Adrenal gland (tissue), 12 donors: Measurements from ENCODE around the gene TEKTIP1. TPM values are rescaled to one million over a fixed set of nuclear protein-coding genes. Genes with fewer than 3 reads are reported as not detected.
A peak's percentile ranks its signal among the peaks of the same experiment; 100 is the strongest.

Source experiments
- DNase-seq, 7 donors: peaks; one replicate each; pipeline ENCODE4 v3.0.0-alpha.2; 2019 to 2020
- H3K27ac ChIP-seq, 5 donors: fragments of 200-600 bp; sonication (generic) in 4 of 5; 1 replicate in 3 of 5; 2 replicates in 2 of 5; pipeline versions ENCODE4 v1.5.1 to v1.8.0; 2016 to 2020; ENCODE audit warnings: mild to moderate bottlenecking in 1 of 5
- H3K27me3 ChIP-seq: fragments of 200-600 bp; 2 replicates; pipeline ENCODE4 v1.8.0; 2021
- H3K36me3 ChIP-seq, 2 donors: fragments of 200-600 bp; replicated peaks in 1 of 2; 1 replicate in 1 of 2; 2 replicates in 1 of 2; pipeline versions ENCODE4 v1.5.1 to v1.8.0; 2018 to 2022
- H3K4me1 ChIP-seq, 2 donors: fragments of 200-600 bp; replicated peaks in 1 of 2; 1 replicate in 1 of 2; 2 replicates in 1 of 2; pipeline versions ENCODE4 v1.5.1 to v1.8.0; 2018 to 2021
- H3K4me3 ChIP-seq, 4 donors: fragments of 200-600 bp; sonication (generic) in 3 of 4; one replicate each; pipeline ENCODE4 v1.5.1; 2016 to 2018
- H3K9me3 ChIP-seq, 3 donors: fragments of 200-600 bp; sonication (generic) in 1 of 3; replicated peaks in 1 of 3; 1 replicate in 2 of 3; 2 replicates in 1 of 3; pipeline versions ENCODE4 v1.5.1 to v1.8.0; 2016 to 2021
- CTCF ChIP-seq, 6 experiments: fragments of 450-650 bp in 4 of 6; fragments of 200-600 bp in 2 of 6; sonication (generic) in 1 of 6; IDR thresholded peaks; 1 replicate in 5 of 6; 2 replicates in 1 of 6; pipeline versions ENCODE4 v1.5.1 to v1.8.0; 2016 to 2021; ENCODE audit warnings: antibody characterized with exemption in 6 of 6, mild to moderate bottlenecking in 2 of 6, moderate library complexity in 1 of 6
- POLR2A ChIP-seq, 2 donors: fragments of 450-650 bp; IDR thresholded peaks; one replicate each; pipeline ENCODE4 v1.6.1; 2017; ENCODE audit warnings: antibody characterized with exemption in 2 of 2, mild to moderate bottlenecking in 2 of 2, moderate library complexity in 1 of 2
- WGBS, 4 donors: extraction: QIAGEN DNeasy Blood & Tissue Kit in 2 of 4; methylation state at CpG; one replicate each; pipeline versions ENCODE4 v1.1.5 to v1.1.7; 2013 to 2017; 5-methylcytosine and 5-hydroxymethylcytosine counted together
- intact Hi-C, 2 donors: fragments of 100-400 bp; cut with DNase I; formaldehyde crosslinking; loops; one replicate each; pipeline versions ENCODE4 v1.14.1 to v1.15.0; 2022 to 2023
- polyA plus RNA-seq, 3 donors: library from polyadenylated mRNA; stranded (reverse); fragments of 200-250 nt in 2 of 3; fragments of 350-450 nt in 1 of 3; fragmentation: Illumina TruSeq in 1 of 3; extraction: RNeasy Lipid Tissue Mini Kit (QIAGEN cat#74804) in 1 of 3; gene quantifications; one replicate each; pipeline ENCODE4 v1.2.3, GENCODE V29; 2013 to 2014
- total RNA-seq, 9 donors: library from RNA; depleted of rRNA in 4 of 9; stranded (reverse); fragments of >200 nt in 4 of 9; fragments of 120-200 nt in 1 of 9; fragmentation: NEBNext Ultra II Directional in 1 of 9; extraction: Animal tissue kit (Norgen Biotek cat#: 25700) in 1 of 9; gene quantifications; one replicate each; pipeline versions ENCODE4 v1.1.0 to v1.2.4, GENCODE V29; 2013 to 2023
- donor health status: healthy with polysubstance abuse.
- donor health status: Bipolar disorder and iron deficiency.
- donor health status: DM: yes; HTN: yes; CAD: no.
- donor health status: DM: no; HTN: no; CAD: no.
- donor health status: DM: no; HTN: no; CAD: no.
- donor health status: DM: yes; HTN: yes; CAD: no.

The TEKTIP1 gene
- total and polyA plus RNA-seq, 12 donors, result 0.68 to 3.6 (median 1.4) TPM; not detected in 5

DNA sequence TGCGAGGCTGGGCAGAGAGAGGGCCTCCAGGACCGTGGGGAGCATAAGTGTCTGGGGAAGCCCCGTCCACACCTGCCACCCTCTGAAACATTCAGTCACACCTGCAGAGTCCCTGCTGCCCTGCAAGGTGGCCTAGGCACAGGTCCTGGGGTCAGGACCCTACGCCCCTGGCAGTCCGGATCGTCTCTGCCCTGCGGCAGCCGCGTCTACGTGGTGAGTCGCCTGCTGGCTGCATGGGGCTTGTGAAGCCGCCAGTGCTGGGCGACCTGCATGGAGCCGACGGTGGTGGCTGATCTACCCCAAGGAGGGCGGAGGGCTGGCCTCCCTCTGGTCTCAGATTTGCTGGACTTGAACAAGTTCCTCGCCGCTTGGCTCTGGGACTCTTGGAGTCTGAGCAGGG lies 19.8 kb upstream of the TEKTIP1 start:
- DNase-seq, result no peak
- H3K27ac ChIP-seq, result no peak overlapping the region
- H3K4me1 ChIP-seq, result peaks cover 18 to 36% of the 10 kb centered on the region in 2 donors
- H3K9me3 ChIP-seq, result no peaks in the 10 kb centered on the region
- H3K27me3 ChIP-seq, result no peaks in the 10 kb centered on the region
- intact Hi-C loops, result no loop called here
- peaks cover 0 to 14% of the 10 kb centered on the region in 2 donors for H3K36me3 ChIP-seq
- WGBS, 4 donors, result 83 to 88% (median 86%) methylated on average over 1 to 18 of the region's 18 CpGs
- no peak overlapping the region for H3K4me3 ChIP-seq
- TF ChIP-seq CTCF (IDR thresholded peaks at IDR 0.05), result no peak
- no peak for TF ChIP-seq POLR2A (IDR thresholded peaks at IDR 0.05)

GRCh38 chr19:3520166-3521103 lies 18.5 kb upstream of the TEKTIP1 start:
- Histone ChIP-seq H3K27ac (peak overlapping the region in 1 of 5 donors; percentile 13), H3K27me3 (no peaks in the 10 kb centered on the region), H3K4me1 (peaks cover 23 to 46% of the 10 kb centered on the region in 2 donors), H3K36me3 (peaks cover 0 to 18% of the 10 kb centered on the region in 2 donors), H3K4me3 (no peak overlapping the region), H3K9me3 (no peaks in the 10 kb centered on the region)
- WGBS, 4 donors, result 88 to 90% (median 89%) methylated on average over 21 to 37 of the region's 37 CpGs
- TF ChIP-seq POLR2A (IDR thresholded peaks at IDR 0.05) (no peak), CTCF (IDR thresholded peaks at IDR 0.05) (no peak)
- intact Hi-C loops, result no loop called here
- DNase-seq, result peak in 3 of 7 donors; percentile 20 to 86 (median 33)

DNA sequence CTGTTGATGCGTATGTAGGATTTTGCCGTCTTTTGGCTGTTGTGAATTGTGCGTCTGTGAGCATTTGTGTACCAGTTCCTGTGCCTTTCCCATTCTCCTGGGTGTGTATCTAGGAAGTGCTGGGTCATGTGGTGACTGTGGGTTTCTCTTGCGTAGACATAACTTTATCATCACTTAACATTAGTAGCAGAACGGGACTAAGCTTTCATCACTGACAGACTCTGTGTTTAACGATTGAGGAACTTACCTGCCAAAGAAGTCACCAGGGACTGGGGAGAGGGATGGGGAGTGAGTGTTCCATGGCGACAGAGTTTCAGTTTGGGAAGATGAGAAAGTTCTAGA lies 17.9 kb upstream of the TEKTIP1 start:
- no peak for TF ChIP-seq CTCF (IDR thresholded peaks at IDR 0.05)
- TF ChIP-seq POLR2A (IDR thresholded peaks at IDR 0.05), result no peak
- Histone ChIP-seq H3K4me3 (no peak overlapping the region), H3K4me1 (peaks cover 23 to 46% of the 10 kb centered on the region in 2 donors), H3K9me3 (no peaks in the 10 kb centered on the region), H3K36me3 (peaks cover 0 to 24% of the 10 kb centered on the region in 2 donors), H3K27ac (peak overlapping the region in 1 of 5 donors; percentile 13), H3K27me3 (no peaks in the 10 kb centered on the region)
- 86 to 95% (median 90%) methylated on average over 7 of the region's 7 CpGs for WGBS, 4 donors
- intact Hi-C loops, result no loop called here
- no peak for DNase-seq

DNA sequence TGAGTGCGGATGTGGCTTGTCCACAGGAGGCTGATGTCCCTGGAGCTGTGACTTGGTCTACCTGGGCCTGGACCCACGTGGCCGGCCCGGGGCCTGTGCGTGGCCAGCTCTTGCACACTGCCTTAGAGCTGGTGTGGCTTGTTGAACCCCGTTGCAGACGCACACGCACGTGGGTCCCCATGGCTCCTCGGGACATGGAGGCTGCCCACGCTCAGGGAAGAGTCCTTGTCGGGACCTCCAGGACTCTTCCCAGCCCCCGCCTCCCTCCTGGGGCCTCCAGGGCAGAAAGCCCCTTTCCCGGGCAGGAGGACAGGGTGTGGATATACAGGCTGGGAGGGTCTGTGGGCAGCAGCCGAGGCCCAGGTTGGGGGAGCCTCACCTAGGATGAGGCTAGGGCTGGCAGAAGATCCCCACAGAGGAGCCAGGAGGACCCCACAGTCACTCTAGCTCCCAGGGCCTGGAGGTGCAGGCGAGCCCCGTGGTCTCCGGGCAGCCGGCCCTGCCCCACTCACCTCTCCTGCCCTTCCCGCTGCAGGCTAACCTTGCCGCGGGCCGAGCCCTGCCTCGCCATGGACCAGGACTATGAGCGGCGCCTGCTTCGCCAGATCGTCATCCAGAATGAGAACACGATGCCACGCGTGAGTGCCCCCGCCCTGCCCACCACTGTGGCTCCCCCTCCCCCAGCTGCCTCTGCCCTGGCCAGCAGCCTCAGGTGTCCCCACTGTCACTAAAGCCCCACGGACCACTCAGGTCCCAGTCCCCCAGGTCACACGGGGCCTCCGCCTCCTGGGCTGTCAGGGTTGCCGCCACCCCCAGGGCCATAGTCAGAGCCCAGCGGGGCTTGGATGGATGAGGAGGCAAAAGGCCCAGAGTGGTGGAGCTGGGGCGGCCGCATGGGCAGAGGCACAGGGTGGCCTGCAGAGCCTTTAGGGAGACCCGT lies 16.3 kb upstream of the TEKTIP1 start:
- no peak for DNase-seq
- Histone ChIP-seq H3K36me3 (peaks cover 0 to 40% of the 10 kb centered on the region in 2 donors), H3K27me3 (no peaks in the 10 kb centered on the region), H3K4me3 (no peak overlapping the region), H3K4me1 (peaks cover 17 to 36% of the 10 kb centered on the region in 2 donors), H3K9me3 (no peaks in the 10 kb centered on the region), H3K27ac (peak overlapping the region in 2 of 5 donors; percentile 72 to 78)
- no peak for TF ChIP-seq CTCF (IDR thresholded peaks at IDR 0.05)
- intact Hi-C loops, result no loop called here
- 85 to 90% (median 88%) methylated on average over 5 to 40 of the region's 40 CpGs for WGBS, 4 donors
